ACC112 (cell line): ENCODE measurements around the gene PLA2G6.
"Not testable (repeated sequence)": the region's sequence is repeated elsewhere in the genome, so short reads cannot be mapped to it uniquely, and the experiment has no call there.

ENCODE experiments used
- H2AFZ ChIP-seq: fragments of 200-600 bp; sonication (generic); one replicate; pipeline ENCODE4 v1.6.0; 2017; ENCODE audit warnings: antibody characterized with exemption, low read length; ENCODE audit not compliant: unreplicated experiment
- H3K27ac ChIP-seq: fragments of 200-600 bp; sonication (generic); 2 replicates; pipeline ENCODE4 v1.5.1; 2014; ENCODE audit warnings: low read depth, mild to moderate bottlenecking, antibody characterized with exemption, low read length, moderate library complexity
- H3K27me3 ChIP-seq: fragments of 200-600 bp; sonication (generic); 2 replicates; pipeline ENCODE4 v1.6.1; 2014; ENCODE audit warnings: mild to moderate bottlenecking, antibody characterized with exemption, low read length, moderate library complexity, mixed read lengths; ENCODE audit not compliant: insufficient read depth
- H3K36me3 ChIP-seq: fragments of 200-600 bp; sonication (generic); 2 replicates; pipeline ENCODE4 v1.6.1; 2016; ENCODE audit warnings: mild to moderate bottlenecking, antibody characterized with exemption, low read length, moderate library complexity, mixed read lengths; ENCODE audit not compliant: insufficient read depth
- H3K4me1 ChIP-seq: fragments of 200-600 bp; sonication (generic); one replicate; pipeline ENCODE4 v1.6.1; 2016; ENCODE audit warnings: low read length, mixed read lengths; ENCODE audit not compliant: insufficient read depth, unreplicated experiment, control insufficient read depth
- H3K4me3 ChIP-seq: fragments of 200-600 bp; sonication (generic); 2 replicates; pipeline ENCODE4 v1.5.1; 2014; ENCODE audit warnings: mild to moderate bottlenecking, low read depth, low read length
- H3K79me2 ChIP-seq: fragments of 200-600 bp; sonication (generic); one replicate; pipeline ENCODE4 v1.6.0; 2016; ENCODE audit warnings: low read length; ENCODE audit not compliant: control insufficient read depth, unreplicated experiment, insufficient read depth

Gene PLA2G6

DNA sequence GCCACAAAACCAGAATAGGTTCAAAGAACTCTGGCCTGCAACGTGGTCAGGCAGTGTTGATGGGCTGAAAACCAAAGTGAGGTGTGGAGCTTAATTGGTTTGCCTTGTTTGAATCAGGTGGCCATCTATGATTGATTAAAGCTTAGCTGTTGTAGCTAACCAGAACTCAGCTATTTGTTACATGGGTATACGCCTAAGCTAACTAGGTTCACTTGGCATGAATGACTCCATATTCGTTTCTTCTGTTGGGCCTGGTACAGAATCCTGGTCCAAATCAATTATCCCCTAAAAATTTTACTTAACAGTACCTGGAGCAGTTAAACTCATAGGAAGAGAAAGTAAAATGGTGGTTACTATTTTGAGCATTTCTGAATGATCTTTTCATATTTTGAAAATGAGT, 63.4 kb downstream of the PLA2G6 start:
- no peaks in the 10 kb centered on the region for H3K4me1 ChIP-seq

DNA sequence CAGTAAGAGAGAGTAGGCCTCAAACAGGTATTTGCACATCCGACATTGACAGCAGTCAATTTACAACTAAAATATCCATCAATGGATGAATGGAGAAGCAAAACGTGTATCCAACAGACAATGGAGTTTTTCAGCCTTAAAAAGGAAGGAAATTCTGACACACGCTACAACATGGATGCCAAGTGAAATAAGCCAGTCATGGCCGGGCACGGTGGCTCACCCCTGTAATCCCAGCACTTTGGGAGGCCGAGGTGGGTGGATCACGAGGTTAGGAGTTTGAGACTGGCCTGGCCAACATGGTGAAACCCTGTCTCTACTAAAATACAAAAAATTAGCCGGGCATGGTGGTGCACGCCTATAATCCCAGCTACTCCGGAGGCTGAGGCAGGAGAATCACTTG, 64.1 kb downstream of the PLA2G6 start:
- not testable (repeated sequence) for H3K79me2 ChIP-seq, H3K4me1 ChIP-seq, H3K36me3 ChIP-seq, H2AFZ ChIP-seq, H3K27ac ChIP-seq, H3K4me3 ChIP-seq, H3K27me3 ChIP-seq

More for the DNA sequence above, 63.4 kb downstream of the PLA2G6 start:
- no peak overlapping the region for H2AFZ ChIP-seq
- no peaks in the 10 kb centered on the region for H3K79me2 ChIP-seq
- H3K27me3 ChIP-seq = no peaks in the 10 kb centered on the region
- no peak overlapping the region for H3K4me3 ChIP-seq
- no peak overlapping the region for H3K27ac ChIP-seq
- H3K36me3 ChIP-seq = no peaks in the 10 kb centered on the region

DNA sequence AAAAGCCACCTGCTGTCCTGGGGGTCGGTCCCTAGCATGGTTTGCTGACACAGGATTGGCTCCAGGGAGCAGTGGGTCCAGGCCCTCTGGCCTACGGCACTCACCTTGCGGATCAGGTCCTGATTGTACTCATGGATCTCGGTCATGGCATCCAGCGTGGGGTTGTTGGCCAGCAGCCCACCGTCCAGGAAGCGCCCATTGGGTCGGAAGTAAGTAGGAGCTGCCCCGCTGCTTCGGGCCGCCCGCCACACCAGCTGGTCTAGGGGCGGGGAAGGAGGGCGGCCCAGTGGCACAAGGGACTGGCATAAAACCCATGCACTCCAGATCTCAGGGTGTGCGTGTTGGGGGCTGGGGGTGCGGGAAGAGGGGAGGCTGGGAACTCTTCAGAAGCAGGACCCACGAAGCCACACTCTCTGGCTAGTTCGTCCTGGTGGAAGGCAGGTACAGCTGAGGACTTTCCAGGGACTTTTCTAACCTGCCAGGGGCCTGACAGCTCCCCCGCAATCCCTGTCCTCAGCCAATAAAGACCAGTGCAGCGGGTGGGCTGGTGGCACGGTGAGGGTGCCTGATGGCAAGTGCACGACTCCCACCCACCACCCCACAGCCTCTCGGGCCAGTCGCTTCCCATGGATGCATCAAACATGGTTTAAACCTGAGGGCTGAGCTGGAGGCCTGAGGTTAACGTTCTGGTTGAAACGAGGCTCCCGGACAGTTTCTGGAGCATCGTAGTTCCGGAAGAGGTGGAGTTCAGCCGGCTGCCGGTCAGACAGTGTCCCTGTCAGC, 66.0 kb downstream of the PLA2G6 start:
- H3K27me3 ChIP-seq = no peaks in the 10 kb centered on the region
- no peaks in the 10 kb centered on the region for H3K79me2 ChIP-seq

DNA sequence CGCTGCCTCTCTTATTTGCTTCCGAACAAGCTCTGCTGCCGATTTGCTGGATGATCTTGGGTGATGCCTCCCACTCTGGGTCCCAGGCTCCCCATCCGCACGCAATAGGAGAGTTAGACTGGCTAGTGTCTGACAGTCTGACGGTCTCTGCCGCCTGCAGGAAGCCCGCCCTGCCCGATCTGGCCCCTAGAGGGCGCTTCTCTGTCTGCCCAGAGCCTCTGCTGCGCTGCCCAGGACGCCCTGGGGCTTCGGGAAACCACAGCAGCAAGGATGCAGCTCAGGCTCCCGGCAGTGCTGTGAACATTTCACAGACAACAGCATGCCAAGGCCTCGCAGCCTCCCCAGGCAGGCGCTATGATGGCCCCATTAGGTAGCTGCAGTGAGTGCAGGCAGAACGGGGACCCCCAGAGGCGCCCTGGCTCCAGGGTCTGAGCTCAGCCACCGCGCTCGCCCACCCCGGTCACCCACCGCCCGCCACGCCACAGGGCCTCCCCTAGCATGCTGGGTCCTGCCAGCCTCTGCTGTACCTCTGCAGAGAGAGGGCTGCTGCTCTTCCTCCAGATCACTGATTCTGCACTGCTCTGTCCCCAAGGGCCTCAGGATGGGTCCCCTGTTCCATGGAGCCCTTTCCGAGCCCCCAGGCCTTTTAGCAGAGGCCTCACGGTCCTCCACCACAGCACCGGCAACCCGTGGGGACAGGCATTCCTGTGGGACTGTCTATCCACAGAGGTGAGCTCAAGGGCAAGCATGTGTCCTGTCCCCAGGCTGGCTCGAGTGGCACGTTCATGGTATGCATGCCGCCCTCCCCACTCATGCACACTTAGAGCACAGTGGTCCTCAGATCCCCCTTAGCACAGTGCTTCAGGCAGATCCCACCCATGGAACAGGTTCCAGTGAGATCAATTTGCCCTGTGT, 66.9 kb downstream of the PLA2G6 start:
- H3K36me3 ChIP-seq = no peaks in the 10 kb centered on the region
- H3K27me3 ChIP-seq = no peaks in the 10 kb centered on the region
- H3K4me1 ChIP-seq = no peaks in the 10 kb centered on the region
- no peak overlapping the region for H2AFZ ChIP-seq
- no peak overlapping the region for H3K27ac ChIP-seq
- no peak overlapping the region for H3K4me3 ChIP-seq
- H3K79me2 ChIP-seq = no peaks in the 10 kb centered on the region

More for the DNA sequence above, 66.0 kb downstream of the PLA2G6 start:
- H3K4me1 ChIP-seq = no peaks in the 10 kb centered on the region
- H2AFZ ChIP-seq = no peak overlapping the region
- no peak overlapping the region for H3K4me3 ChIP-seq
- no peak overlapping the region for H3K27ac ChIP-seq
- H3K36me3 ChIP-seq = no peaks in the 10 kb centered on the region

DNA sequence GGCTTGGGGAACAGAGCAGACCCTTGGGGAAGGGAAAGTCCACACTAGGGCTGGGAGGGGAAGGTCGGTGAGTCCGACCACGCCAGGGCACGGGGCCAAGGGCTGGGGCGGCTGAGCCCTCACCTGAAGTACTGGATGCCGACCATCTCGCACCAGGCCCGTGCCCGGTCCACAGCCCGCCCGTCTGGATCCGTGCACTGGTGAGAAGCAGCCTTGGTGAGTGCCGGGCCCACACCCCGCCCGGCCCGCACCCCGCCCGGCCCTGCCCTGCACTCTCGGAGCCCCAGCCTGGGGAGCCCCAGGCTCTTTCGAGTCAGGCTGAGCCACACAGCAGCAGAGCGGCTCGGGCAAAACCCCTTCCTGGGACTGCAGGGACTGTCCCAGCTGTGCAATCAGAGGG, 69.2 kb downstream of the PLA2G6 start:
- Histone ChIP-seq H3K4me3 (no peak overlapping the region), H3K27me3 (no peaks in the 10 kb centered on the region), H2AFZ (no peak overlapping the region), H3K27ac (no peak overlapping the region), H3K79me2 (no peaks in the 10 kb centered on the region), H3K4me1 (no peaks in the 10 kb centered on the region), H3K36me3 (no peaks in the 10 kb centered on the region)

DNA sequence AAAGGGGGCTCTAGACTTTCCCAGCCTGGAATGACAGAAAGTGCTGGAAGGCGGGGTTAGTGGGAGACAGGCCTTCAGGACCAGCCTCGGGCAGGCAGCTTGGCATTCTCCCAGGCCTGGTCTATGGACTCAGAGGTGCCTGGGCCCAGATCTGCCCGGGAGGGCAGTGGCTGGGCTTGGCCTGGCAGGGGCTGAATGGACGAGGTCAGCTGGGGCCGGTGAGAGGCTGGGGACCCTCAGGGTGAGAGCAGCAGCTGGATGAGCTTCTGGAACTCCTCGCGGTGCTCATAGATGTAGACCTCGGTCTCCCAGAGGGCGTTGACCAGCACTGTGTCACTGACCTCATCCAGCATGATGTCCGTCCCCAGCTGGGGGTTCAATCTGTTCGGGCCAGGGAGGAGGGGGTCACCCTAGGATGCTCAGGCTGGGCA, 69.7 kb downstream of the PLA2G6 start:
- no peak overlapping the region for H2AFZ ChIP-seq

DNA sequence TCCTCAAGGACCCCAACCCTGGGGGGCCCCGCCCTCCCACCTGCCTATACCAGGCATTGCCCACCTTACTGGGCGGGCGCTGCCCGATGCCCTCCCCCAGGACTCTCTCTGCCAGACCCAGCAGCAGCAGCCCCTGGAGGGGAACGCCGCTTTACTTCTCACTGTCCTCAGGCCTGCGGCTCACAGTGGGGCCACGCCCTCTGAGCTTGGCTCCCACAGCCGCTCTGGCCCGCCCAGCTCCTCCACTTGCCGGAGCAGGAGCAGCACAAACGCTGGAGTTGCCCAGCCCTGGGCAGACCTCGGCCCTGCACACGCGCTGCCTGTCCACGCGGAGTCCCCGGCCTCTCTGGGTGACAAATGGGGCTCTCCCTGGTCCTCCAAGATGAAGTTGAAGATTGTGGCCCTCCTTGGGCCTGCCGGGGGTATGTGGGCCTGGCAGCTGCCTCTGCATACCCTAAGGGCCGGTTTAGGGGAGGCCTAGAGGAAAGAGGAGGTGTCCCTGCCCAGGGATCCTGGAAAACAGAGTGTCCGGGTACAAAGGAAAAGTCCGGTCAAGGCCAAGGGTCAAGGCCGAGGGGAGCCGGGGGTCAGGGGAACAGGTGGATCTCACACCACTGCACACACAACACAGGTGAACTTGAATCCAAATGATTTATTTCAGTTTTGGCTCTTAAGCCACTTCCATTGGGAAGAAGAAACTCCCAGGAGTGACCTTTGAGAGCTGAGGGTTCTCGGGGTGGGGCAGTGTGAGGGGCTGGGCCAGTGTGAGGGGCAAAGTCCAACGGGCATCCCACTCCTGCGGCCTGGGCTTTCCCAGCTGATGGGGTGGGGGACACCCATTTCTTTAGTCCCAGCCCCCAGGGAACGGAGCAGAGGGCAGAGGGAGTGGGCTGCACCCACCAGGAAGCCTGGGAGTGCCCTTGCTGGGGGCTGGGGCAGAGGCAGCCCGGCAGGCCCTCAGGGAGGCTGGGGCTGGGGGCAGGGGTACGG, 70.5 kb downstream of the PLA2G6 start:
- Histone ChIP-seq H3K27ac (no peak overlapping the region), H3K79me2 (no peaks in the 10 kb centered on the region), H3K4me3 (no peak overlapping the region), H2AFZ (no peak overlapping the region), H3K36me3 (no peaks in the 10 kb centered on the region), H3K27me3 (no peaks in the 10 kb centered on the region), H3K4me1 (no peaks in the 10 kb centered on the region)

More for the DNA sequence above, 69.7 kb downstream of the PLA2G6 start:
- Histone ChIP-seq H3K79me2 (no peaks in the 10 kb centered on the region), H3K27me3 (no peaks in the 10 kb centered on the region), H3K36me3 (no peaks in the 10 kb centered on the region), H3K4me3 (no peak overlapping the region), H3K4me1 (no peaks in the 10 kb centered on the region), H3K27ac (no peak overlapping the region)

DNA sequence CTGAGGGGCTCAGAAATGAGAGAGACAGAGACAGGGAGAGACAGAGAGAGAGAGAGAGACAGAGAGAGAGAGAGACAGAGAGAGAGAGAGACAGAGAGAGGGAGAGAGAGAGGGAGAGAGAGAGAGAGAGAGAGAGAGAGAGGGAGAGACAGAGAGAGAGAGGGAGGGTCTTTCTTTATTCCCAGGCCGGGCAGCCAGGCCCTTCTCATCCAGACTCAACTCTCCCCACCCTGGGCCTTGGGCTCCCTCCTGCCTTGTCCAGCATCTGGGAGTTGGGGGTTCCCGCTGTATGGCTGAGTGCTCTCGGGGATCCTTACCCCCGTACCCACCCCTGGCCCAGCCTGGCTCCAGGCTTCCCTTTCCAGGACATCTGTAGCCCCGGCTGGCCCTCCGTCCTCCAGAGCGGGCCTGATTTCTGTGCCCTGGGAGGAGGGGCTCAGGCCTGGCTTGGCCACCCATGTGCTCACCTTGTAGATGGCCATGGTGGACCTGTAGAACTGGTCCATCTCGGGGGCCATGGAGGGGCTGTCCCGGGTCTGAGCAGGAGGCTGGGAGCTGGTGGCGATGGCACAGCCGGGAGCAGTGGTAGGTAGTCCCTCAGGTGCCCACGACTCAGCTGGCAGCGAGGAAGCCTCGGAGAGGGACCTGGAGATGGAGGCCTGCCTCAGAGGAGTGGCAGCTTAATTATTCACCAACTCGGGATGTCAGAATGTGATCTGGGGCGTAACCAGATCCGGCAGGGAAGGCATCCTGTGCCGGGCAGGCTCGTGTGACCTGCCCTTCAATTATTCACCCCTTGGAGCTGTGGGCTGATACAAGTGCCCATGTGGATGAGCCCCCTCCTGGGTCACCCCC, 71.4 kb downstream of the PLA2G6 start, which contains the start of gene BAIAP2L2:
BAIAP2L2 (minus strand) TSS at position 677 of the 855 bp plus-strand sequence; CDS start at position 518, 159 bp downstream.
- no peaks in the 10 kb centered on the region for H3K36me3 ChIP-seq
- H3K27ac ChIP-seq = no peak within 1 kb of the TSS
- H3K4me3 ChIP-seq = no peak within 1 kb of the TSS
- no peaks in the 10 kb centered on the region for H3K4me1 ChIP-seq
- no peaks in the 10 kb centered on the region for H3K79me2 ChIP-seq
- no peaks in the 10 kb centered on the region for H3K27me3 ChIP-seq
- H2AFZ ChIP-seq = no peak within 1 kb of the TSS

DNA sequence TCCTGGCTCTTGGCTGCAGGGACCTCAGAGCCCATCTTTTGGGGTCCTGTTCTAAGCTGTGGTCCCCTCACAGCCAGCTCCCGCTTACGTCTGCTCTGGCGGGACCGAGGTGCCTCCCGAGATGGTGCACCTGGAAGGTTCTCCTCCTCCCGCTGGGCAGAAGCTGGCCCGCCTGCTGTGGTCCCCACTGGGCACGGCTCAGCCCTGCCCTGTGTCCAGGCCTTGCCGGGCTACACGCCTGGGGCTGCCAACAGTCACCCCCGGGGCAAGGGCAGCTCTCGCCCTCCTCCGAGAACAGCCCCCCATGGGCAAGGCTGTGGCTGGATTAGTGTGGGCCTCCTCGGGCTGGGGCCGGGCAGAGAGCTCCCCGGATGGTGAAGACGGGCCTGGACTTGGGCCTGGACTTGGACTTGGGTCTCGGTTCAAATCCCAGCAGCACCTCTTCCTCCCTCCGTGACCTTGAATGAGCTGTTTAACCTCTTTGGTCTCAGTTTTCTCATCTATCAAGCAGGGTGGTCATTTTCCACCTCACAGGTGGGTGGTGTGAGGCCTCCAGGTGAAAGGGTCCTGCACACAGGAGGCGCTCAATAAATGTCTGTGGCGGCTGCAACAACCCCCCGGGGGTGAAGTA, 72.1 kb downstream of the PLA2G6 start:
- Histone ChIP-seq H3K27ac (no peak overlapping the region), H2AFZ (no peak overlapping the region), H3K4me1 (no peaks in the 10 kb centered on the region), H3K4me3 (no peak overlapping the region), H3K27me3 (no peaks in the 10 kb centered on the region), H3K79me2 (no peaks in the 10 kb centered on the region), H3K36me3 (no peaks in the 10 kb centered on the region)
